Neuron (in vitro differentiated cells): Measurements from ENCODE around the gene PCDHGA1.
"Not testable (repeated sequence)": the region's sequence is repeated elsewhere in the genome, so short reads cannot be mapped to it uniquely, and the experiment has no call there.

ENCODE experiments used
- H2AFZ ChIP-seq: one replicate; pipeline ENCODE4 v1.6.1; 2013; ENCODE audit warnings: low read depth, mild to moderate bottlenecking, inconsistent platforms, low read length, moderate library complexity
- H3K27me3 ChIP-seq: one replicate; pipeline ENCODE4 v1.6.1; 2013; ENCODE audit warnings: low read length; ENCODE audit not compliant: insufficient read depth
- H3K36me3 ChIP-seq: one replicate; pipeline ENCODE4 v1.6.1; 2013; ENCODE audit warnings: low read length; ENCODE audit not compliant: insufficient read depth
- H3K4me1 ChIP-seq: one replicate; pipeline ENCODE4 v1.6.1; 2013; ENCODE audit warnings: low read length; ENCODE audit not compliant: insufficient read depth
- H3K4me3 ChIP-seq: 2 replicates; pipeline ENCODE4 v1.5.1; 2013; ENCODE audit warnings: mild to moderate bottlenecking, low read length, moderate library complexity
- H3K9me3 ChIP-seq: one replicate; pipeline ENCODE4 v1.6.1; 2013; ENCODE audit warnings: low read length

Gene PCDHGA1

DNA sequence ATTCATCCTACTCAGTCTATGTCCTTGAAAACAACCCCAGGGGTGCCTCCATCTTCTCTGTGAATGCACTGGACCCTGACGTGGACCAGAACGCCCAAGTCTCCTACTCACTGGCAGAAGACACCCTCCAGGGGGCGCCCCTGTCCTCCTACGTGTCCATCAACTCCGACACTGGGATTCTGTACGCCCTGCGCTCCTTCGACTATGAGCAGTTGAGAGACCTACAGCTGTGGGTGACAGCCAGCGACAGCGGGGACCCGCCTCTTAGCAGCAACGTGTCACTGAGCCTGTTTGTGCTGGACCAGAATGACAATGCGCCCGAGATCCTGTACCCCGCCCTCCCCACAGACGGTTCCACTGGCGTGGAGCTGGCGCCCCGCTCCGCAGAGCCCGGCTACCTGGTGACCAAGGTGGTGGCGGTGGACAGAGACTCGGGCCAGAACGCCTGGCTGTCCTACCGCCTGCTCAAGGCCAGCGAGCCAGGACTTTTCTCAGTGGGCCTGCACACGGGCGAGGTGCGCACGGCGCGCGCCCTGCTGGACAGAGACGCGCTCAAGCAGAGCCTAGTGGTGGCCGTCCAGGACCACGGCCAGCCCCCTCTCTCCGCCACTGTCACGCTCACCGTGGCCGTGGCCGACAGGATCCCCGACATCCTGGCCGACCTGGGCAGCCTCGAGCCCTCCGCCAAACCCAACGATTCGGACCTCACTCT is 45.3 kb downstream of the PCDHGA1 start:
- H3K27me3 ChIP-seq, H3K4me3 ChIP-seq, H3K4me1 ChIP-seq, H2AFZ ChIP-seq, H3K36me3 ChIP-seq: not testable (repeated sequence)
- peaks cover 31% of the 10 kb centered on the region for H3K9me3 ChIP-seq

DNA sequence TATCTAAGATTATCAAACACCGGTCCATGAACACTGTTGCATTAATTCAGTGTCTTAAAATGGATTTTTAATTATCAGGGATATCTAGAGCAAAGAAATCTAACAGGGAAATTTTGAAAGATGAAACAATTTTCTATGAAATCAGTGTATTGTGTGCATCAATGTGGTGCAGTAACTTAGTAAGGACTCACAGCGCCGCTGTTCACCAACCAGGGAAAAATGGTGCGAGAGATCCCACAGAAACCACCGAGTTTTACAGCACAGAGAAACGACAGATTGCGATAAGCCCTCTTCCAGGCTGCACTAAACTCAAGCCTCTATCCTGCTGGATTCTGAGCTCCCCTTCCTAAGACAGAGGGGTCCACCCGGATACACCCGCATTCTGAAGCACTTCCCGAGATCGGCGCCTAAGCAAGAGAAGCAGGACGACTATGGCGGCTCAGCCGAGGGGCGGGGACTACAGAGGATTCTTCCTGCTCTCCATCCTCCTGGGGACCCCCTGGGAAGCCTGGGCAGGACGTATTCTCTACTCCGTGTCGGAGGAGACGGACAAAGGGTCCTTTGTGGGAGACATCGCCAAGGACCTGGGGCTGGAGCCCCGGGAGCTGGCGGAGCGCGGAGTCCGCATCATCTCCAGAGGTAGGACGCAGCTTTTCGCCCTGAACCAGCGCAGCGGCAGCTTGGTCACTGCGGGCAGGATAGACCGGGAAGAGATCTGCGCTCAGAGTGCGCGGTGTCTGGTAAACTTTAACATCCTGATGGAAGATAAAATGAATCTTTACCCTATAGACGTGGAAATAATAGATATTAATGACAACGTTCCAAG is 52.4 kb downstream of the PCDHGA1 start, which contains the start of gene PCDHGA7:
TSS of gene PCDHGA7 (plus strand) at position 274 of the 826 bp plus-strand sequence. CDS start at position 432, 158 bp downstream.
- Histone ChIP-seq H3K36me3 (no peaks in the 10 kb centered on the region), H2AFZ (no peak within 1 kb of the TSS), H3K27me3 (no peaks in the 10 kb centered on the region), H3K9me3 (peaks cover 16% of the 10 kb centered on the region), H3K4me1 (no peaks in the 10 kb centered on the region), H3K4me3 (no peak within 1 kb of the TSS)

DNA sequence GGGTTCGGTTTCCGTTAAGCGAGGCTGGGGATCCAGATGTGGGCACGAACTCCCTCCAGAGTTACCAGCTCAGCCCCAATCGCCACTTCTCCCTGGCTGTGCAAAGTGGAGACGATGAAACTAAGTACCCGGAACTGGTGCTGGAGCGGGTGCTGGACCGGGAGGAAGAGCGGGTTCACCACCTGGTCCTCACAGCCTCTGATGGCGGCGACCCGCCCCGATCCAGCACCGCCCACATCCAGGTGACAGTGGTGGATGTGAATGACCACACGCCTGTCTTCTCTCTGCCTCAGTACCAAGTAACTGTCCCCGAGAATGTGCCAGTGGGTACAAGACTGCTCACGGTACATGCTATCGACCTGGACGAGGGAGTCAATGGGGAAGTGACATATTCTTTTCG is 53.0 kb downstream of the PCDHGA1 start:
- Histone ChIP-seq H3K9me3 (peaks cover 17% of the 10 kb centered on the region), H2AFZ (no peak overlapping the region), H3K36me3 (no peaks in the 10 kb centered on the region), H3K4me1 (no peaks in the 10 kb centered on the region), H3K27me3 (no peaks in the 10 kb centered on the region), H3K4me3 (no peak overlapping the region)

DNA sequence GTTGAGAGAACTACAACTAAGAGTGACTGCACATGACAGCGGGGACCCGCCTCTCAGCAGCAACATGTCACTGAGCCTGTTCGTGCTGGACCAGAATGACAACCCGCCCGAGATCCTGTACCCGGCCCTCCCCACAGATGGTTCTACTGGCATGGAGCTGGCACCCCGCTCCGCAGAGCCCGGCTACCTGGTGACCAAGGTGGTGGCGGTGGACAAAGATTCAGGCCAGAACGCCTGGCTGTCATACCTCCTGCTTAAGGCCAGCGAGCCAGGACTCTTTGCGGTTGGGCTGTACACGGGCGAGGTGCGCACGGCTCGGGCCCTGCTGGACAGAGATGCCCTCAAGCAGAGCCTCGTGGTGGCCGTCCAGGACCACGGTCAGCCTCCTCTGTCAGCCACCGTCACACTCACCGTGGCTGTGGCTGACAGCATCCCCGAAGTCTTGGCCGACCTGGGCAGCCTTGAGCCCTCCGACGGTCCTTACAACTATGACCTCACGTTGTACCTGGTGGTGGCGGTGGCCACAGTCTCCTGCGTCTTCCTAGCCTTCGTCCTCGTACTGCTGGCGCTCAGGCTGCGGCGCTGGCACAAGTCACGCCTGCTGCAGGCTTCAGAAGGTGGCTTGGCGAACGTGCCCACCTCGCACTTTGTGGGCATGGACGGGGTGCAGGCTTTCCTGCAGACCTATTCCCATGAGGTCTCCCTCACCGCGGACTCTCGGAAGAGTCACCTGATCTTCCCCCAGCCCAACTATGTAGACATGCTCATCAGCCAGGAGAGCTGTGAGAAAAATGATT is 54.4 kb downstream of the PCDHGA1 start:
- H3K4me1 ChIP-seq, result no peaks in the 10 kb centered on the region
- H3K4me3 ChIP-seq, result no peak overlapping the region
- peaks cover 28% of the 10 kb centered on the region for H3K9me3 ChIP-seq
- no peak overlapping the region for H2AFZ ChIP-seq
- no peaks in the 10 kb centered on the region for H3K36me3 ChIP-seq
- H3K27me3 ChIP-seq, result no peaks in the 10 kb centered on the region

DNA sequence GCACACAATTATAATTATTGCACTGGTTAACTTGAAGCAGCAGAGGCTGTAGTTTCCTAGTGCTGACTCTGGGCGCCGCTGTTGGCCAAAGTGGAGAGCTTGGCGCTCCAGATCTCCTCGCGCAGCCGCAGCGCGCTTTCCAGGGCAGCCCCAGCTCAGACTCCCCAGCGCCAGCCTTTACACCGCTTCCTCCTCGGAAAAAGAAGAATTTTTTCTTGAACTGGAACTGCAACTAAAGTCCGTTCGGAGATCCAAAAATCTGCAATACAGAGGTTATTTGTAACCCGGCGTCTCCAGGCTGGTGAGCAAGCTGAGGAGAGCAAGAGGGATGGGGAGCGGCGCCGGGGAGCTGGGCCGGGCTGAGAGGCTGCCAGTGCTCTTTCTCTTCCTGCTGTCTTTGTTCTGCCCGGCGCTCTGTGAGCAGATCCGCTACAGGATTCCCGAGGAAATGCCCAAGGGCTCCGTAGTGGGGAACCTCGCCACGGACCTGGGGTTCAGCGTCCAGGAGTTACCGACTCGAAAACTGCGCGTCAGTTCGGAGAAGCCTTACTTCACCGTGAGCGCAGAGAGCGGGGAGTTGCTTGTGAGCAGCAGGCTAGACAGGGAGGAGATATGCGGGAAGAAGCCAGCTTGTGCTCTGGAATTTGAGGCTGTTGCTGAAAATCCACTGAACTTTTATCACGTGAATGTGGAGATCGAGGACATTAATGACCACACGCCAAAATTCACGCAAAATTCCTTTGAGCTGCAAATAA is 57.4 kb downstream of the PCDHGA1 start, which contains the start of gene PCDHGB4:
TSS of gene PCDHGB4 (plus strand) at position 142 of the 755 bp plus-strand sequence. CDS start at position 329, 187 bp downstream.
- not testable (repeated sequence) for H2AFZ ChIP-seq, H3K4me1 ChIP-seq, H3K36me3 ChIP-seq, H3K27me3 ChIP-seq
- Histone ChIP-seq H3K4me3 (peak within 1 kb of the TSS; percentile 48), H3K9me3 (peaks cover 37% of the 10 kb centered on the region)

DNA sequence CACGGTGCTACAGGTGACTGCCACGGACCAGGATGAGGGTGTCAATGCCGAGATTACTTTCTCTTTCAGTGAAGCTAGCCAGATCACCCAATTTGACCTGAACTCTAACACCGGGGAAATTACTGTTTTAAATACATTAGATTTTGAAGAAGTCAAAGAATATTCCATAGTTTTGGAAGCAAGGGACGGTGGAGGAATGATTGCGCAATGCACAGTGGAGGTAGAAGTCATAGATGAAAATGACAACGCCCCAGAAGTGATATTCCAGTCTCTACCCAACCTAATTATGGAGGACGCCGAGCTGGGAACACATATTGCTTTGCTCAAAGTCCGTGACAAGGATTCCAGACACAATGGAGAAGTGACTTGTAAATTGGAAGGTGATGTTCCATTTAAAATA is 58.3 kb downstream of the PCDHGA1 start:
- peaks cover 39% of the 10 kb centered on the region for H3K9me3 ChIP-seq
- H3K36me3 ChIP-seq, result peaks cover 9% of the 10 kb centered on the region
- H3K4me3 ChIP-seq, result no peak overlapping the region
- no peak overlapping the region for H2AFZ ChIP-seq
- no peaks in the 10 kb centered on the region for H3K4me1 ChIP-seq
- H3K27me3 ChIP-seq, result no peaks in the 10 kb centered on the region

DNA sequence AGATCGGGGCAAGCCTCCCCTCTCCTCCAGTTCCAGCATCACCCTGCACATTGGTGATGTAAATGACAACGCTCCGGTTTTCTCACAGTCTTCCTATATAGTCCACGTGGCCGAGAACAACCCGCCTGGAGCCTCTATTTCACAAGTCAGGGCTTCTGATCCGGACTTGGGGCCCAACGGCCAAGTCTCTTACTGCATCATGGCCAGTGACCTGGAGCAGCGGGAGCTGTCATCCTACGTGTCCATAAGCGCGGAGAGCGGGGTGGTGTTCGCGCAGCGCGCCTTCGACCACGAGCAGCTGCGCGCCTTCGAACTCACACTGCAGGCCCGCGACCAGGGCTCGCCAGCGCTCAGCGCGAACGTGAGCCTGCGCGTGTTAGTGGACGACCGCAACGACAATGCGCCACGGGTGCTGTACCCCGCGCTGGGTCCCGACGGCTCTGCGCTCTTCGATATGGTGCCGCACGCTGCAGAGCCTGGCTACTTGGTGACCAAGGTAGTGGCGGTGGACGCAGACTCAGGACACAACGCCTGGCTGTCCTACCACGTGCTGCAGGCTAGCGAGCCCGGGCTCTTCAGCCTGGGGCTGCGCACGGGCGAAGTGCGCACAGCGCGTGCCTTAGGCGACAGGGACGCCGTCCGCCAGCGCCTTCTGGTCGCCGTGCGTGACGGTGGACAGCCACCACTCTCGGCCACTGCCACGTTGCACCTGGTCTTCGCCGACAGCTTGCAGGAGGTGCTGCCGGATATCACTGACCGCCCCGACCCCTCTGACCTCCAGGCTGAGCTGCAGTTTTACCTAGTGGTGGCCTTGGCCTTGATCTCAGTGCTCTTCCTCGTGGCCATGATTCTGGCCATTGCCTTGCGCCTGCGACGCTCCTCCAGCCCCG is 59.1 kb downstream of the PCDHGA1 start:
- Histone ChIP-seq H3K4me3 (no peak overlapping the region), H3K4me1 (no peaks in the 10 kb centered on the region), H2AFZ (no peak overlapping the region), H3K9me3 (peaks cover 43% of the 10 kb centered on the region), H3K36me3 (peaks cover 10% of the 10 kb centered on the region), H3K27me3 (no peaks in the 10 kb centered on the region)

DNA sequence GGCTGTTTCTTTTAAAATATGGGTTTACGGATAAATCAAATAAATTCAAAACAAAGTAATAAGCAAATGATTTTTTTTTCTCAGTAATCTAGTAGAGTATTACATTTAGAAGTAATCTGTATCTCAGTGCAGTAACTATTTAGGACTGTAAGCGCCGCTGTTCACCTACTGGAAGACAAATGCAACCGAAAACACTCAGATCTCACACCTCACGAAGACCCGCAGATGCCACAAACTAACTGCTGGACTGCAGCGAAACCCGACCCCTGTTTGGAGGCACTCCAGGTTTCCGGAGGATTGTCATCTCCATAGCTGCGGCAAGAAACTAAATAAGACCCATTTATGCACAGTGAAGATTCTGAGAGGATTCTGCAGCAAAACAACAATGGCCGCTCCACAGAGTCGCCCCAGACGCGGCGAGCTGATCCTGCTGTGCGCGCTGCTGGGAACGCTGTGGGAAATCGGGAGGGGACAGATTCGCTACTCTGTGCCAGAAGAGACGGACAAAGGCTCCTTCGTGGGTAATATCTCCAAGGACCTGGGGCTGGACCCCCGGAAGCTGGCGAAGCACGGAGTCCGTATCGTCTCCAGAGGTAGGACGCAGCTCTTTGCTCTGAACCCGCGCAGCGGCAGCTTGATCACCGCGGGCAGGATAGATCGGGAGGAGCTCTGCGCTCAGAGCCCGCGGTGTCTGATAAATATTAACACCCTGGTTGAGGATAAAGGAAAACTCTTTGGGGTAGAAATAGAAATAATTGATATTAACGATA is 62.3 kb downstream of the PCDHGA1 start, which contains the start of gene PCDHGA8:
TSS of gene PCDHGA8 (plus strand) at position 205 of the 770 bp plus-strand sequence. CDS start at position 386, 181 bp downstream.
- Histone ChIP-seq H3K4me3 (no peak within 1 kb of the TSS), H3K27me3 (no peaks in the 10 kb centered on the region), H2AFZ (no peak within 1 kb of the TSS), H3K4me1 (no peaks in the 10 kb centered on the region), H3K36me3 (peaks cover 10% of the 10 kb centered on the region), H3K9me3 (peaks cover 44% of the 10 kb centered on the region)

DNA sequence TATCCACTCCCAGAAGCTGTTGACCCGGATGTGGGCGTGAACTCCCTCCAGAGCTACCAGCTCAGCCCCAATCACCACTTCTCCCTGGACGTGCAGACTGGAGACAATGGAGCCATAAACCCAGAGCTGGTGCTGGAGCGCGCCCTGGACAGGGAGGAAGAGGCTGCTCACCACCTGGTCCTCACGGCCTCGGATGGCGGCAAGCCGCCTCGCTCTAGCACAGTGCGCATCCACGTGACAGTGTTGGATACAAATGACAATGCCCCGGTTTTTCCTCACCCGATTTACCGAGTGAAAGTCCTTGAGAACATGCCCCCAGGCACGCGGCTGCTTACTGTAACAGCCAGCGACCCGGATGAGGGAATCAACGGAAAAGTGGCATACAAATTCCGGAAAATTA is 63.0 kb downstream of the PCDHGA1 start:
- no peaks in the 10 kb centered on the region for H3K4me1 ChIP-seq
- no peak overlapping the region for H2AFZ ChIP-seq
- no peak overlapping the region for H3K4me3 ChIP-seq
- H3K27me3 ChIP-seq, result no peaks in the 10 kb centered on the region
- peaks cover 10% of the 10 kb centered on the region for H3K36me3 ChIP-seq
- peaks cover 43% of the 10 kb centered on the region for H3K9me3 ChIP-seq

DNA sequence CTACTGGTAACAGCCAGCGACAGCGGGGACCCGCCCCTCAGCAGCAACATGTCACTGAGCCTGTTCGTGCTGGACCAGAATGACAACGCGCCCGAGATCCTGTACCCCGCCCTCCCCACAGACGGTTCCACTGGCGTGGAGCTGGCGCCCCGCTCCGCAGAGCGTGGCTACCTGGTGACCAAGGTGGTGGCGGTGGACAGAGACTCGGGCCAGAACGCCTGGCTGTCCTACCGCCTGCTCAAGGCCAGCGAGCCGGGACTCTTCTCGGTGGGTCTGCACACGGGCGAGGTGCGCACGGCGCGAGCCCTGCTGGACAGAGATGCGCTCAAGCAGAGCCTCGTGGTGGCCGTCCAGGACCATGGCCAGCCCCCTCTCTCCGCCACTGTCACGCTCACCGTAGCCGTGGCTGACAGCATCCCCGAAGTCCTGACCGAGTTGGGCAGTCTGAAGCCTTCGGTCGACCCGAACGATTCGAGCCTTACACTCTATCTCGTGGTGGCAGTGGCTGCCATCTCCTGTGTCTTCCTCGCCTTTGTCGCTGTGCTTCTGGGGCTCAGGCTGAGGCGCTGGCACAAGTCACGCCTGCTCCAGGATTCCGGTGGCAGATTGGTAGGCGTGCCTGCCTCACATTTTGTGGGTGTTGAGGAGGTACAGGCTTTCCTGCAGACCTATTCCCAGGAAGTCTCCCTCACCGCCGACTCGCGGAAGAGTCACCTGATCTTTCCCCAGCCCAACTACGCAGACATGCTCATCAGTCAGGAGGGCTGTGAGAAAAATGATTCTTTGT is 64.3 kb downstream of the PCDHGA1 start:
- H3K4me3 ChIP-seq, H3K36me3 ChIP-seq, H3K4me1 ChIP-seq, H2AFZ ChIP-seq, H3K27me3 ChIP-seq: not testable (repeated sequence)
- peaks cover 39% of the 10 kb centered on the region for H3K9me3 ChIP-seq
